Measurements from ENCODE around the gene GALNT1. TPM values are rescaled to one million over a fixed set of nuclear protein-coding genes. Genes with fewer than 3 reads are reported as not detected.

The GALNT1 gene
- total and polyA plus RNA-seq, 10 of the 15 experiments (the other 5 are each of a cell fraction or from before 2014, with no cell fraction given): 8.0 to 53.7 (median 29.9) TPM

GRCh38 chr18:35743916-35744315 lies 162.4 kb downstream of the GALNT1 start (continued):
- TF ChIP-seq ZNF592 (IDR thresholded peaks at IDR 0.05): no peak
- TF ChIP-seq FOXM1 (IDR thresholded peaks at IDR 0.05; ENCODE audit: low read depth, low read length): no peak
- no peak for TF ChIP-seq IRF4 (IDR thresholded peaks at IDR 0.05; ENCODE audit: low read depth, low read length)
- TF ChIP-seq ATF2 (IDR thresholded peaks at IDR 0.05; ENCODE audit: low read length): no peak

GRCh38 chr18:35745814-35746213 lies 164.3 kb downstream of the GALNT1 start:
- H3K4me1 ChIP-seq (ENCODE audit: control insufficient read depth, insufficient read depth, low read length): no peaks in the 10 kb centered on the region
- no peaks in the 10 kb centered on the region for H3K79me2 ChIP-seq (ENCODE audit: control insufficient read depth, insufficient read depth, low read length)
- no peak overlapping the region for H3K4me2 ChIP-seq (ENCODE audit: control insufficient read depth, insufficient read depth)
- H3K36me3 ChIP-seq (ENCODE audit: control insufficient read depth in 2 of 2, insufficient read depth in 2 of 2, low read length in 1 of 2): no peaks in the 10 kb centered on the region
- H3K27ac ChIP-seq (ENCODE audit: control insufficient read depth, insufficient read depth): no peak overlapping the region
- no peak for ATAC-seq
- DNase-seq (ENCODE audit: low read depth, low spot score): no peak
- in situ Hi-C loops (cut with MboI) (no loop called here), intact Hi-C loops (cut with micrococcal nuclease; ENCODE audit: unreplicated experiment) (no loop called here)
- 35% methylated on average over 4 of the region's 4 CpGs for WGBS (ENCODE audit: insufficient coverage, insufficient replicate concordance, low lambda C conversion rate, missing lambda C conversion rate)
- ChIA-PET CTCF (interaction anchor here (0.7 to 2.2 kb wide), 2 partner anchors 11 to 192 kb away, joined by 3 to 8 read pairs; no protein-coding TSS in a partner anchor), POLR2A (interaction anchor here (0.6 kb wide), 1 partner anchor 14 kb away, joined by 3 read pairs; no protein-coding TSS in a partner anchor), RAD21 (ENCODE audit: unreplicated experiment) (interaction anchor here (1.0 to 1.2 kb wide), 2 partner anchors 10 to 11 kb away, joined by 3 read pairs; no protein-coding TSS in a partner anchor), SMC1A (ENCODE audit: uncharacterized antibody, unreplicated experiment) (interaction anchor here (1.2 kb wide), 1 partner anchor 13 kb away, joined by 4 read pairs; no protein-coding TSS in a partner anchor)
- no peak overlapping the region for H3K9ac ChIP-seq (ENCODE audit: control insufficient read depth, insufficient read depth, low read length)
- H2AFZ ChIP-seq (ENCODE audit: control insufficient read depth, low read depth, low read length): no peak overlapping the region
- no TSS peak for BruUV-seq (replicated peaks)
- no peak overlapping the region for H3K4me3 ChIP-seq
- H3K9me3 ChIP-seq (replicated peaks; ENCODE audit: control insufficient read depth, insufficient read depth, low read length): no peaks in the 10 kb centered on the region; the same call in 2 of the 3 replicates
- no peak for TF ChIP-seq HSF1 (IDR thresholded peaks at IDR 0.05; ENCODE audit: low read depth, low read length)
- no peak for TF ChIP-seq ATF2 (IDR thresholded peaks at IDR 0.05; ENCODE audit: low read length)
- TF ChIP-seq BCL11A (IDR thresholded peaks at IDR 0.05; ENCODE audit: low read depth, low read length): no peak
- no peak for FAIRE-seq
- H4K20me1 ChIP-seq (ENCODE audit: control insufficient read depth, insufficient read depth): no peaks in the 10 kb centered on the region
- no peaks in the 10 kb centered on the region for H3K27me3 ChIP-seq (replicated peaks in 1 of 2; ENCODE audit: control insufficient read depth in 2 of 2, insufficient read depth in 2 of 2, low read length in 1 of 2)
